GM19397 (cell line): ENCODE measurements around the gene ZNF784.

Experiments used
- ATAC-seq: cut with Tn5 transposase; IDR thresholded peaks from one replicate; pipeline ENCODE4 v1.9.1; 2021; ENCODE audit warnings: mild to moderate bottlenecking, moderate library complexity; ENCODE audit not compliant: unreplicated experiment

ZNF784 gene

GRCh38 chr19:55644191-55644833, 19.9 kb upstream of the ZNF784 start:
- ATAC-seq, result no peak

DNA sequence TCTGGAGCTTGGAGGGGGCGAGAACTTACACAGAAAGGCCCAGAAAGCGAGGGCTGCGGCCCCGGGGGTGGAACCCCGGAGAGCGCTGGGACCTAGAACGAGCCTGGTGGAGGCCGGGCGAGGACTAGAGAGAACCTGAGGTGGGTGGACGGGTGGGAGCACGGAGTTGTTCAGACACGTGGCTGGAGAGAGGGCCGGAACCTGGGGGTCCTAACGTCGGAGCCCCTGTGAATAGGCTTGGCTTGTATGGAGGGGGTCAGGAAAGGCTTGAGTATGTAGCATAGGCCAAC, 19.5 kb upstream of the ZNF784 start:
- no peak for ATAC-seq

GRCh38 chr19:55643003-55643886, 18.9 kb upstream of the ZNF784 start, which contains the start of gene ZNF581:
ZNF581 (plus strand) TSS chr19:55643649; CDS start chr19:55644572, 923 bp downstream.
- ATAC-seq, result peak; percentile 27

DNA sequence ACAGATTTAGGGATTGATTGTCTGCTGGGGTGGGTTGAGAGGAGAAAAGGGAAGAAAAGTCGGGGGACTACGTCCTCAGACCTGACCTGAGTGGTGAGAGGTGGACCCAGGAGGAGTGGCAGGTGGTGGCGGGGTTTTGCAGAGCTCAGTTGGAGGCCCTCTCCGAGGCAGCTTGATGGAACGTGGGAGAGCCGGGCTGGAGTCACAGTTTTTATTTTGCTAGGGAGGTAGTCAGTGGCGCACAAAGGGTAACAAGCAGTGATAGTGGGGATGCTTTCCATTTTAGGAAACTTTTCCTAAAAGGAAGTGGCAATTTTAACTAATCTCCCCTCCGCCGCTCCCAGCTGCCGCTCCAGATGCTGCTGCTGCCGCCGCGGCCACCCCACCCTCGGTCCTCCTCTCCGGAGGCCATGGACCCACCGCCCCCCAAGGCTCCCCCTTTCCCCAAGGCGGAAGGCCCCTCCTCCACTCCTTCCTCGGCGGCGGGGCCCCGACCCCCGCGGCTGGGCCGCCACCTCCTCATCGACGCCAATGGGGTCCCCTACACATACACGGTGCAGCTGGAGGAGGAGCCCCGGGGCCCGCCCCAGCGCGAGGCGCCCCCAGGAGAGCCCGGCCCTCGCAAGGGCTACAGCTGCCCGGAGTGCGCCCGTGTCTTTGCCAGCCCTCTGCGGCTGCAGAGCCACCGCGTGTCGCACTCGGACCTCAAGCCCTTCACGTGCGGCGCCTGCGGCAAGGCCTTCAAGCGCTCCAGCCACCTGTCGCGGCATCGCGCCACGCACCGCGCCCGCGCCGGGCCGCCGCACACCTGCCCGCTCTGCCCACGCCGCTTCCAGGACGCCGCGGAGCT, 18.0 kb upstream of the ZNF784 start:
- ATAC-seq, result no peak

- ATAC-seq, result no peak
These were observed 17.2 kb upstream of the ZNF784 start for GRCh38 chr19:55641426-55642152.

DNA sequence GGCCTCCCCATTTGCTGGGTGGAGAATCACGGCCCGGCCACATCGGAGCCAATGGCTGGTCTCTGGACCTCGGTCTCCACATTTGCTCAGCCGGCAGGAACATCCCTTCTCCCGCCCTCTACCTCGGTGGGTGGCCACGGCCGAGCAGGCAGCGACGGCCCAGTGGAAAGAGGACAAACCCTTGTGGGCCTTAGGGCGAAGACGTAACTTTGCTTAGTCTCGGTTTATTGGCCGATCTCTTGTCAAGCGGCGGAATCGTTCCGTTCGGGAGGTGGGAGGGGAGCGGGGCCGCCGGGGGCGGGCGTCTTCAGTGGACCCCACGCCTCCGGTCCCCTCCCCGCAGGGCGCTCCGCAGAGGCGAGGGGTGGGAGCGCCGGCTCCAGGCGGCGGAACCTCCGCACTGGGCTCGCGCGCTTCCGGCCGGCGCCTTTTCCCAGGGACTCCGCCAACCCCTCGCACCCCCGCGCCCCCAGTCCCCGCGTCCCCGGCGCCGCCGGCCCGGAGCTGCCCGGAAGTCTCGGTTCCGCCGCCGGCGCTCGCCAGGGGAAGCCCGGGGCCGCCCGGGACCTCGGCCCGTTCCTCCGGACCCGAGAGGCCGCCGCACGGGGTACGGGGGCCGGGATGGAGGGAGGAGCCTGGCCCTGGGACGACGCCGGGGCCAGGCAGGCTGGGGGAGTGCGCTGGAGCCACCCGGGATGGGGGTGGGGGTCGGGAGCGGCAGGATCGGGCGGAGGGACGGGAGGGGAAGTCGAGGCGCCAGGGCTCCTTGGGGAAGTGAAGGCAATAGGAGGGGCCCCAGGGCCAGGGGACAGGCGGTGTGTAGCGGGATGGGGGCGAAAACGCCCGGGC, 16.4 kb upstream of the ZNF784 start, which contains the start of gene ZNF580:
Gene ZNF580, plus strand, starts transcription at position 426 of the 849 bp plus-strand sequence. CDS start 1,507 bp downstream, outside the sequence.
- ATAC-seq, result no peak

- ATAC-seq, result no peak
These were observed 15.7 kb upstream of the ZNF784 start for GRCh38 chr19:55640043-55640576.

GRCh38 chr19:55638864-55639359, 14.5 kb upstream of the ZNF784 start:
- no peak for ATAC-seq

GRCh38 chr19:55637534-55637933, 13.2 kb upstream of the ZNF784 start:
- ATAC-seq, result no peak

GRCh38 chr19:55636723-55637122, 12.4 kb upstream of the ZNF784 start:
- ATAC-seq, result no peak

DNA sequence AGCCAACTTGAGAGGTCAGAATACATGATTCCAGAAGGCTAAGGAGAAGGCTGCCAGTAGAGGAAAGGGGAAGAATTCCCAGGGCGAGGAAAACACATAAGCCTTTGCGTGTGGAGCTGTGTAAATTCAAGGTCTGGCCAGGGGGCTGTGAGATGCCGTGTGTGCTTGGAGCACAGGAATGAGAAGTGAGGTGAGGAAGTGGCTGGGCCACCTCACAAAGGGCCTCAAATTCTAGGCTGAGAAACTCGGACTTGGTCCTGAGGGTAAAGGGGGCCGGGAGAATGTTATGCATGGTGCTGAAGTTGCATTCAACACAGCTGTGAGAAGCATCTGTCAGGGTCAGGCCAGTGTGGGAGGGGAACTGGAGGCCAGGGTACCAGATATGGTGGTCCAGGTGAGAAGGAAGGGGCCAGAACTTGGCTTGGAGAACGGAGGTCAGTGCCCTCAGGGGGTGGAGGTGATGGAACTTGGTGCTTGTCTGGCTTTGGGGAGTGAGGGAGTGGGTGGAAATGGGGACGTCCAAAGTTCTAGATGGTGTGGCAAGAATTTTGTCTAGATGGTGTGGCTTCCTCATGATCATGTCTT, 11.6 kb upstream of the ZNF784 start:
- ATAC-seq, result no peak

GRCh38 chr19:55635334-55635717, 11.0 kb upstream of the ZNF784 start:
- ATAC-seq, result no peak

GRCh38 chr19:55633861-55634260, 9.5 kb upstream of the ZNF784 start:
- no peak for ATAC-seq

GRCh38 chr19:55632463-55632834, 8.1 kb upstream of the ZNF784 start:
- no peak for ATAC-seq

DNA sequence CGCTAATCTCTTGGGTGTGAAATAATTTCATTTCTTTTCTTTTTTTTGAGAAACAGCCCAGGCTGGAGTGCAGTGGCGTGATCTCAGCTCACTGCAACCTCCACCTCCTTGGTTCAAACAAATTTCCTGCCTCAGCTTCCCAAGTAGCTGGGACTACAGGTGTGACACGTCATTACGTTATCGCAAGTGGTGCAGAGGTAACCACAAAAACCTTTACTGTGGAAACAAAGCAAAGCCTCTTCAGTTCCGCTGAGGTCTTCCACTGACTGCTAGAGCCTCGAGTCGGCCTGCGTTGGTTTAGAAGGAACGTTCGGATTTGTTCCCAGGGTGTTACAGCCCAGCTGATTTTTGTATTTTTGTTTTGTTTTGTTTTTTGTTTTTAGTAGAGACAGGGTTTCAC, 2.0 kb upstream of the ZNF784 start:
- no peak for ATAC-seq

GRCh38 chr19:55625004-55625326, 599 bp upstream of the ZNF784 start:
- ATAC-seq, result no peak

DNA sequence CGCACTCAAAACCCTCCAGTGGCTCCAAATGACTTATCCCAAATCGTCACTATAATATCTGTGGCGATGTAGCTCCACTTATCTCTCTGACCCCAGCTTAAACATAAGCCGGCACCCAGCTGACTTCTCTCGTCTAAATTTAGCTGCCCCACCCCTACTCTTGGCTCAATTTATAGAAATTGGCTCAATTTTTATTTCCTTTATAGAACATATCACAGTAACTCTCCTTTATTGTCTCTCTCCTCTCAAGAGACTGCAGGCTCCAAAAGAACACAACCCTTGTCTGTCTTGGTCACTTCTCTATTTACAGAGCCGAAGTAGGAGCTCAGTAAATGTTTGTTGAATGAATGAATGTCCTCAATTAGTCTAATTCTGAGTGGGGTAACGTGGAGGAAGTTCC, 805 bp downstream of the ZNF784 start:
- no peak for ATAC-seq

GRCh38 chr19:55623130-55623529, 1.2 kb downstream of the ZNF784 start:
- ATAC-seq, result no peak
